Fibroblast of skin of scalp (primary cell): ENCODE results near the gene RBM28.
A peak's percentile ranks its signal among the peaks of the same experiment; 100 is the strongest.

Experiments used
- DNase-seq: peaks from one replicate; pipeline ENCODE4 v3.0.0-alpha.2; 2013

Gene RBM28

DNA sequence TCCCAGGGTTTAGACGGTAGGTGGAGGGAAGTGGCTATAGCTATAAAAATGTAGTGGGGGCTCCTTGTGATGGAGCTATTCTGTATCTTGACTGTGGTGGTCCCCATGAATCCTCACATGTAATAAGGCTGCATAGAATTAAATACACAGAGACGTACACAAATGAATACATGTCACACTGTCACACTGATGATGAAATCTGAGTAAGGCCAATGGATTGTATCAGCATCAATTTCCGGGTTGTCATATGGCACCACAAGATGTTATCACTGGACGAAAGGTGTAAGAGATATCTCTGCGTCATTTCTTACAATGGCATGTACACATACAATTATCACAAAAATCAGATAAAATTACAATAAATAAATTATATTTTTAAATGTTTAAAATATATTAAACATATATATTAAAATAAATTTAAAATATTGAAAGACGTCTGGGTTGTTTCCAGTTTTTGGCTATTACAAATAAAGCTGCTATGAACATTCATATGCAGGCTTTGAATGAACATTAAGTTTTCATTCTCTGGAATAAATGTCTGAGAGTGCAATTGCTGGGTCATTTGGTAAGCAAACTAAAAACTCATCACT, 64.5 kb downstream of the RBM28 start:
- DNase-seq = no peak

DNA sequence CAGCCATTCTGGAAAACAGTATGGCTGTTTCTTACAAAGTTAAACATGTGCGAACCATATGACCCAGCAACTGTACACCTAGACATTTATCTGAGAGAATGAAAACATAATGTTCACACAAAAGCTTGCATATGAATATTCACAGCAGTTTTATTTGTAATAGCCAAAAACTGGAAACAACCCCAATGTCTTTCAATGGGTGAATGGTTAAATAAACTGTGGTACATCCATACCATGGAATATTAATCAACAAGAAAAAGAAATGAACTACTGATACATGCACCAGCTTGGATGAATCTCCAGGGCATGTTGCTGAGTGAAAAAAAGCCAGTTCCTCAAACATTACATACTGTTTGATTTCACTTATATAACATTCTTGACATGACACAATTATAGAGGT, 65.3 kb downstream of the RBM28 start:
- DNase-seq = no peak

DNA sequence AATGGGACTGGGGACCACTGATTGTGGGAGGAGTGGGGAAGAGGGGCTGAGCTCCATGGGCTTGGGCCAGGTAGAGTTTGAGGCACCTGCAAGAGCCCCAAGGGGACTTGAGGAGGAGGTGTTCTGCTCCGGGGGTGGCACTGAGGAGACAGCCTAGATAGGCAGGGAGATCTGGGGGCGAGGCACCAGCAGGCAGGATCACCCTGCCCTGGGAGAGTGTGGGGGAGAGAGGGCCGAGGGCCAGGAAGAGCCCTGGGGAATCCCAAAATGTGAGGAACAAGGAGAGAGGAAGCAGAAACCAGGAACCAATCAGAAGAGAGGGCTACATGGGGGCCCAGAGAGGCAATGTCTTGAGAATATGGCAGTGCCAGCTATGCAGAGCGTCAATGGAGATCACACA, 68.0 kb downstream of the RBM28 start:
- DNase-seq = no peak

DNA sequence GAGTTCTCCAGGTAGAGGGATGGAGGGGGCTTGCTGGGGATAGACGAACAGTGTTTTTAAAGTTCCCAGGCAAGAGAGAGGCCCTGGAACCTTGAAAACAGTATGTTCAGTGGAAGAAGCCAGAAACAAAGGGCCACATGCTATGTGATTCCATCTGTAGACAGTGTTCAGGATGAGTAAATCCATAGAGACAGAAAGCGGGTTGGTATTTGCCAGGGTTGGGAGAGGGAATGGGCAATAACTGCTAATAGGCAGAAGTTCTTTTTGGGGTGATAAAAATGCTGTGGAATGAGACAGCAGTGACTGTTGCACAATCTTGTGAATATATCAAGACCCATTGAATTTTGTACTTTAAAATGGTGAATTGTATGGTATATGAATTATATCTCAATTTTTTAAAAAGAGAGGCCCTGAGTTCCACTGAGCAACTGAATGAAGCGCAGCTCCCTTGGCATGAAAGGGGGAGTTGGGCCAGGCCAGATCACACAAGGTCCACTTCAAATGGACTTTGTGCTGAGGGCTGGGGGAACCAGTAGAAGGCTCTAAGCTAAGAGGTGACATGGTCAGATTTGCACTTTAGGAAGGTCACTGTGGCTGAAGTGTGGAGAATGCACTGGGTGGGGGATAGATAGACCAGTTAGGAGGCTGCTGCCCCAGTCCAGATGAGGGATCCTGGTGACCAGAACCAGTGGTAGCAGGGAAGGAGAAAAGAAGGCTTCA, 68.7 kb downstream of the RBM28 start:
- DNase-seq = no peak

DNA sequence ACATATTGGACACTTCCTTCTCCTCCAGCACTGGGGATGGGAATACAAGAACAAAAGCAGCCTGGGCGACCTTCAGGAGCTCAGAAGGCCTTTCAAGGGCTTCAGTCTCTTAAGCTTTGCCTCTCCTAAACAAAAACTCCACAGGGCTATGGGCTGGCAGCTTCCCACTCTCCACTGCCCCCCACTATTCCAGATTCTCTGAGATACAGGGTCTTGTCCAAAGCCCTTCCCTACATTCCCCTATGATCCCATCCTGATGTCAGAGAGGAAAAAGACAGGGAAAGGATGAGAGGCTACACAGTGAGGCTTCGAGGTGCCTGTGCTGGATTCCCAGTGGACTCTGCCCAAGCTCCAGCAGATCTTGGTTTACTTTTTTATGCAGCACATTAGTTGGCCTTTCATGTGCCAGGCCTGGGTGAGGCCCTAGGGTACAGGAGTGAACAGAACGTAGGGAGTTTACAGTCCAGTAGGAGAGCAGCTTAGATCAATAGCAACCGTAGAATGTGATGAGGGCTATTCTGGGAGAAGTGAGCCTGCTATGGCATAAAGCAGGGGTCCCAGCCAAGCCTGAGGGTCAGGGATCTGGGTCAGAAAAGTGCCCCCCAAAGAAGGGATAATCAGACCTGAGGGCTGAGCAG, 69.3 kb downstream of the RBM28 start:
- DNase-seq = no peak

DNA sequence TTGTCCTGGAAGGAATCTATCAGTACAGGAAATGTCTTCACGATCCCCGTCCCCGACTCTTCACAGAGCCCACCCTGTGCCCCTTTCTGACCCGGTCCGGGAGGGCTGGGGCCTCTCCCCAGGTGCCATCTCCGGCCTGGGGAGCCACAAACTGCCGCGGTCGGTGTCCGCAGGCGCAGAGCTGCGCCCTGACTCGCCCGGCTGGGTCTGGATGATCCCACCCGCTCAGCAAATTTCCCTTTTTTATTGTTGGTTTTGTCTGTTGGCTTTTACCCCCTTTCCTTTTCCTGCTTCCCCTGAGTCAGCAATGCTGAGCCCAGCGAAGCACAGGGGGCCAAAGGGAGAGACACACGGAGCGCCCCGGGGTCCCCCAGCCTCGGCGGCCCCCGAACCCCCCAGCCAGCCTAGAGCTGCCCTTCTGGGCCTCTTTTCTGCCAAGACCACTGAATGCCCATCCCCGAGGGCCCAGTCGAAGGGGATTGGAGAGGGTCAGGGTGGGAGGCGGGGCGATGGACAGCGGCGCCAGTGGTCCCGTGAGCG, 71.7 kb downstream of the RBM28 start:
- no peak for DNase-seq

DNA sequence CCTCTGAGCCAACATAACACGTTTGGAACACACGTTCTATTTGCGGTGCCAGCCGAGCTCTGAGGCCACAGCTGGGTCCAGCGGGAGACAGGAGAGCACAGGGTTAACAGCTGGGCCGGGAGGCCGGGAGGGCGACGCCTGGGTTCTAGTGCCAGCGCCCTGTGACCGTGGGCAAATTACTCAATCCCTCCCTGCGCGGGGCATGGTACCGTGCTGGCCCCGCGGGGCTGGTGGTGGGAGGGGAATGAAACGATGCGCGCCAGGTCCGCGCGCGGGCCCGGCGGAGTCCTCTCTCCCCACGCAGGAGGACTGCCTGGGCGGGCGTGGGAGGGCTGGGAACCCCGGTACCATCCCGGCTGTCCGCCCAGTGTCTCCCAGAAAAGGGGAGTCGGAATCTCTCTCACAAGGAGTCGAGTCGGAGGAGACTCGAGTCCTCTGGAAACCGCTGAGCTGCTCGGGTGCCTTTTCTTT, 72.2 kb downstream of the RBM28 start:
- no peak for DNase-seq

DNA sequence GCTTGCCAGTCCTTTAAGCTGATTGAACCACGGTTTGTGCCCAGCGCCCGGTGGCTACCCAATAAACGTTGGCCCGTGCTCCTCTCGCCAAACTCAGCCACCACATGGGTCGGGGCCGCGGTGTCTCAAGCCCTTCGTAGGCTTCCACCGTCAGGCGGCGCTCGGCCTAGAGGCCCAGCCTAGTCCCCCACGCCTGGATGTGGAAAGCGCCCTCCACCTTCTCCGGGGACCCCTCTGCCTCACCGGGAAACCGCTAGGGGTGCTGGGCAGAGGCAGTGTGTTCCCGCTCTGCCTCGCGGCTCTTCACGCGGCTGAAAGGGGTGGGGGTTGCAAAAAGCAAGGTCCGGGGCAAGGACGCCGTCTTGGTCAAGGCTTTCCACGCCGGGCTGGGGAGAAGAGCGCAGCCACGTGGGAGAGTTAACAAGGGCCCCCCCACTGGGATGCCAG, 72.9 kb downstream of the RBM28 start:
- DNase-seq = peak; percentile 21

DNA sequence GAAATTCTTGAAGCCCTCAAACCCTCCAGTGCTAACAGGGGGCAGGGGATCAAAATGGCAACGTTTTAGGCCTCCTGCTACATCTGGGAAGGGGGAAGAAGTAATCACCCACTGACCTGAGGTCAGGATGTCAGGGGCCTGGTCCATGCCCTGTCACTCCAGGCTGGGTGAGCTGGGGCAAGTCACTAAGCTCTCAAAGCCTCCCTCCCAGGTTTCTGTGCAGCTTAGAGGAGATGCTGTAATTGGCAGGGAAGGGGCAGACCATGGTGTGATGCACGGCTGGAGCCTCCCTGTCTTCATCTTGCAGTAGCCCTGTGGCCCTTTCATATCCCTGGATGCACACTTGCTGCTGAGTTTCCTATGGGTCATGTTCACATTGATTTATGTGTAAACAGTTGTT, 75.5 kb downstream of the RBM28 start:
- no peak for DNase-seq

DNA sequence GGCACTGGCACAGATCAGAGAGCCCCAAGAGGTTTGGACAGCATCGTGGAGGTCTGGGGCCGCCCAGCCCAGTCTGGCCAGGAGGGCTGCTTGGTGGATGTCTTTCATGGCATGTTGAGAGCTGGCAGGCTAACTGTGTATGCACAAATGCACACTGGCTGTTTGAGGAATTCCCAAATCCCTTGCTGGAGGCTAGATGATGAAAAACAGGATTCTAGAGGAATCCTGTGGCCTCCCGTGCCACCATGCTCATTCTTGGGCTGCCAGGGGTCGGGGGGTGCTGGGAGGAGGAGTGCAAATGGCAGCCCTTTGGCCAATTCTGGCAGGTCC, 76.1 kb downstream of the RBM28 start:
- peak; percentile 93 for DNase-seq

DNA sequence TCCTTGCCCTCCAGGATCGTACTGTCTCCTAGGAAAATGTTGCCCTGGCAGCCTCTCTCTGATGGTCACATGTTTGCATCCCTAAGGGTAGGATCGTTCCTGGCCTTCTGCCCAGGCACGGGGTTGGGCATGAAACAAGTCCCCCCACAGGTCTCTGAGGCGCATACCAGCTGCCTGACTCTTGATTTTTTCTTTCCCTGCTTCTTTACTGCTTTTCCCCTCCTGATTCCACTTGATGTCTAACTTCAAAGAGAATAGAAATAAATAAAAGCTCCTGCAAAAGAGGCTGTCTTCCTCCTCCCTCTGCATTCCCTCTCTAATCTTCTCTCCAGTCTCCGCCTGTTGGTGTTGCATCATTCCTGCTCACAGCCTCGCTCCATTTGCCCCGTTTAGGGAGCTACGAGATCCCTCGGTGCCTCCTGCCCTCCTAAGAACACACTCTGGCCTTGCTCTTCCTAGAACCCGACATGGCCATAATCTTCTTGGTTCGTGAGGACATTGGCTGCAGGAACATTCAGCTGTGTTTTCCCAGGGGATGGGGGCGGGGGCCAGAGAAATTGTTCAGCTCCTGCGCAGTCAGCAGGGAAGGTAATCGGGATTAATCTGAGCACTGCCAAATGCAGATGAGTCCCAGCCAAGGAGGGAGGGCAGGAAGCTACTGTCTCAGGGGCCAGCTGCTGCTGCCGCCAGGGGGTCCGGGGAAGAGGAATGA, 76.7 kb downstream of the RBM28 start:
- DNase-seq = peak; percentile 91

DNA sequence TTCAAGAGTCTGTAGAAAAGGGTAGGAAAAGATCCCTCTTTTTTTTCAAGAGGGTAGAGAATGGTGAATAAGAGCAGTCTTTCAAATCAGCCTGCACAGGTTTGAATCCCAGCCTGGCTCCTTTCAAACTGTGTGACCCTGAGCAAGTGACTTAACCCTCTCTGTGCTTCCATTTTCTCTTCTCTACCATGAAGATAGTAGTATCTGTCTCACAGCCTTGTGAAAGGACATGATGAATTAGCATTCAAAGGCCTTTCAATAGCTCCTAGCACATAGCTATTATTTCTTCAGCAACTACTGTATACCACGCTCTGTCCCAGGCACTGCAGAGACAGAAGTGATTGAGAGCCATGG, 77.2 kb downstream of the RBM28 start:
- no peak for DNase-seq

DNA sequence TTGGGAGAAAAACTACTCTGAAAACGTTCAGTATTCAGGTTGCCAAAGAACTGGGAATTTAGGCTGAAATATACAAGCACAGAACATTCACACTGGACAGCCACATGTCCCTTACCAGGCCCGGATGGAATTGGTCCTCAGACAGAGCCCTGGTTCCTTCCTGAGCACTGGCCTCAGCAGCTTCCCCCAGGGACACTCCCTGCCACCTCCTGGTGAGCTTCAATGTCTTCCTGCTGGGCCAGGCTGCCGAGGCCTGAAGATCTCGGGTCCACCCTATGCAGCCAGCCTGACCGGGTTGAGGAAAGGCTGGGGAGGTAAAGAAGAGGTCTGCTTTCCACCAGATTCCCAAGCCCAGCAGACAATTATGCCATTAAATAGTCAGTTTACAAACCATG, 77.8 kb downstream of the RBM28 start:
- DNase-seq = no peak

DNA sequence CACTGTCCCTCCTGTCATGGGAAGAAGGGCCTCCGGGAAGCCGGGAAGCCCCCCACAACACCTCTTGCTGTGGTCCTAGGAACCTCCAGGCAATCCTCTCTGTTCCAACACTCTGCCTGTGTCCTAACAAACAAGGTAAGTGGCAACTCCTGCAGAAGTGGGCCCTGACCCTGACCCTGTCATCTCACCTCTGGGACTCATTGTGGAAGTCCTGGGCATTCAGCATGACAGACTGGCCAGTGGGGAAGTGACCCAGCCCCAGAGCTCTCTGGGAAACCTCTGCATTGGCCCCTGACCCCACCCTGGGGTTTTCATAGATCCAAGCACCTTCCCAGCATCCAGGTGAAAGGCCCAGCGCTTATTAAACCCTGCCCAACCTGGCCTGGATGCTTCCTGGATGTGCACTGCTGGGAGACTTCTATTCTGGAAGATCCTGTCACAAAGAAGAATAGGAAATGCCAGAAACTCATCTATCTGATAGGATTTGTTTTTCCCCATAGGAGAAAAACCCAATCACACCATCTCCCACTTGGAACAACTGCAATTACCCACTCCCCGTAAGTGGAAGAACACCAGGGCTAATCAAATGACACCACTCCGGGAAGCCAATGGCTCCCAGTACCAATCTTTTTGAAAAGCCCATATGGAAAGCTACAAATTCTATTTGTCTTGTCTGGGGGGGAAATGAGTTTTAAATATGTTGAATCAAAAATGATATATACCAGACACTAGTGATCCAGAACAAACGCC, 78.4 kb downstream of the RBM28 start:
- no peak for DNase-seq

DNA sequence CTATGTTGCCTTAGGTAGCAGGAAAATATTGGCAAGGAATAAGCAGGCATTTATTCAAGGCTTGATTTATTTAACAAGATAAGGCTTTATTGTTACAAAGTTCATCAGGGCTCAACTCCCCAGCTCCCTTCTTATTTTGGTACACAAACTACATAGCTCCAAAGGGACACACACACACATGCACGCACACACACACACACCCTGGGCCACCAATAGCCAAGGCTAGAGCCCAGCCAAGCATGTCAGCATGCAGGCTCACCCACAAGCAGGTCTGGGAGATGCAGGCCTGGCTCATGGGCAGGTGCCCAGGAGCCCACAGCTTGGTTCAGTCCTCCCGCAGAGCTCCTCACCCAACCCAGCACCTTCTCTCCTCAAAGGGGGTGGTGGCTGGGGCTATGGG, 79.2 kb downstream of the RBM28 start:
- no peak for DNase-seq

DNA sequence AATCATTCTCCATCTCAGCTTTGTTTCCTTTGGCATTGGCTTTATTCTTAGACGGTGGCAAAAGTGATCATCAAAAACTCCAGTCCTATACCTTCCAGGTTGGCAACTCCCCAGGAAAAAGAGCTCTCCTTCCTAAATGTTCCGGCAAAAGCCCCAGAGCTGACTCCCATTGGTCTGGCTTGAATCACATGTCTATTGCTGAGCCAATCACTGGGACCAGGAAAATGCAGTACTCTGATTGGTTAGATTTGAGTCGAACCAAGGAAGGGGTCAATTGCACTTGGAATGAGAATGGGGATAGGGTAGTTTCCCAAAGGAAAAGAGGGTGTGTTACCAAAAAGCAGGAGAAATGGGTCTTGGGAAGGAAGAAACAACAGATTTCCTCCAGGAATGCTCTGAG, 80.3 kb downstream of the RBM28 start:
- no peak for DNase-seq

DNA sequence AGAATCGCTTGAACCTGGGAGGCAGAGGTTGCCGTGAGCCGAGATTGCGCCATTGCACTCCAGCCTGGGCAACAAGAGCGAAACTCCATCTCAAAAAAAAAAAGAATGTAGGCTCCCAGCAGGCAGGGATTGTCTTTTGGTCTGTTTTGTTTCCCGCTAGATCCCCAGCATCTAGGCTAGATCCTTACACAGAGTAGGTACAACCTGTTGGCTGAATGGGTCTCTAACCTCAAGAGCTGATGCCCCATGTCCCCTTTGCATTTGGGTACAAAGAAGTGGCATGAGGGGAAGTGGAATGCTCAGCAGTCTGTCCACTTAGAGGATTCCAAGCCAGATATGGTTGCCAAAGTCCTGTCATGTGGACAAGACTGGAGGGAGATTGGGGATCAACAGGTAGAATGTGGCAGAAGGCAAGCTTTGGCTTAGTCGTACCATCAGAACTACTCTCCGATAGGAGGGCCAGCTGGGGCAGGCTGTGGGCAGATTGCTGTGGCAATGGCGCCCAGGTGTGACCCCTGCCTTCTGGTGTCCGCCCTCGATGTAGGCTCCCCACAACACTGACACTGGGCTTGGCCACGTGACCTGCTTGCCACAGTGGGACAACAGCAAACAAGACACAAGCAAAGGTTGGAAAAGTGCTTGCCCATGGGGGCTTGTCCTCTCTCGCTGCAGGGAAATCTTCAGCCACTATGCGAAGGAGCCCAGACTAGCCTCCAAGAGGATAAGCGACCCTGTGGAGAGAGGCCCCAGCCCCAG, 81.3 kb downstream of the RBM28 start:
- DNase-seq = no peak

DNA sequence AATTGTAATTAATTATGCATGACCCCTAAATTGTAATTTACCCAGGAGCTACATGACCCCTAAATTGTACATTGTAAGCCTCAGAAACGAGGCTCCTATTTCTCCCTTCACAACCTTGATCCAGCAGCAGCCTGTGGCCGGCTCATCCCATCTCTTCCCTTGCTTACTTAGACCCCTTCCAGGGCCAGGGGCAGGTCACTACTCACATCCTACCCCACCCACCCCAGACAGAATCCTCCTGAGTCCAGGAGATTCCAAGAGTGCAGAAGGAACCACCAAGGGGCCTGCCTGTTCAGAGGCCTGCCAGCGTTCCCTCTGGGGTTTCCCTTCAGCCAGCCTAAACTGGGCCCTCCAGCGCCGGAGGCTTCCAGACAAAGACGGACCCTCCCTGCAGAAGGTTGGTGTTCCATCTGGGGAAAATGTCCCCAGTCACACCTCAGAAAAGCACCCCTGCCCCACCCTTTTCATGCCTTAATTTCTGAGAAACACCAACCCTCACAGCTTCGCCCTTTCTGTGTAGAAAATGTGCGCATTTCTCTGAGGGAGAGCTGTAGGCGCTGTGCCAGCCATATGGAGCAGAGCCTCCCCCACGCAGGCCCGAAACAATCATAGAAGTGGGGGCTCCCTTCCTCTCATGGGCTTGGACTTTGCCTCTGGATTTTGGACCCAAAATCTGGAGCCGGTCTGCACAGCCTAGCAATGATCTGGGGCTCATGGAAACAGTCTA, 83.5 kb downstream of the RBM28 start:
- DNase-seq = no peak

DNA sequence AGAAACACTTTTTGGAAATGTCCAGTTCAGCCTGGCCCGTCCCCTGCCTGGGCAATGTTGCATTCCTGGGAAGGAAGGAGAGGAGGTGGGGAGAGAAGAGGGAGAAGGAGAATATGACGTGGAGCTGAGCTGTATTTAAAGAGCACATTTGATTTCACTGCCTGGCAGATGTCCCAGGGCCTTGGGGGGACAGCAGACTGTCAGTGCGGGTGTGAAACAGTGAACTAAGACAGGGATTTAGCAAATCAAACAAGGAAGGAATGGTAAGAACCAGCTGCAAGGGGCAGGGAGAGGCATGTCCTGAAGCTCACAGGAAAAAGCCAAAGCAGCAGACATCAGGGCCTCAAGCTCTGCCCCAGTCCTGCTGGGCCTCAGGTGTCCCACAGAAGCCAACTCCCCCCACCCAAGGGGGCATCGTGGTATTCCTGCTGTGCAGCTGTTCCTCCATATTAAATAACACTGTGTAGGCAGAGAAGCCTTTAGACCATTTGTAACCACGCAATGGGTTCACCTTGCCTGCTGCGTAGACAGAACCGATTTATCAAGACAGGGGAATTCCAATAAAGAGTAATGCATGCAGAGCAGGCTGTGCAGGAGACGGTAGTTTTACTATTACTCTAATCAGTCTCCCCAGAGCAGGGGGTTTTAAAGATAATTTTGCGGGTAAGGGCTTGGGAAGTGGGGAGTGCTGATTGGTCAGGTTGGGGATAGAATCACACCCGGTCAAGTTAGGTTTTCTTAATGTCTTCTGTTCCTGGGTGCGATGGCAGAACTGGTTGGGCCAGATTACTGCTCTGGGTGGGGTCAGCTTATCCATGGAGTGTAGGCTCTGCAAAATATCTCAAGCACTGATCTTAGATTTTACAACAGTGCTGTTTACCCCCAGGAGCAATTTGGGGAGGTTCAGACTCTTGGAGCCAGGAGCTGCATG, 84.3 kb downstream of the RBM28 start:
- peak; percentile 49 for DNase-seq

DNA sequence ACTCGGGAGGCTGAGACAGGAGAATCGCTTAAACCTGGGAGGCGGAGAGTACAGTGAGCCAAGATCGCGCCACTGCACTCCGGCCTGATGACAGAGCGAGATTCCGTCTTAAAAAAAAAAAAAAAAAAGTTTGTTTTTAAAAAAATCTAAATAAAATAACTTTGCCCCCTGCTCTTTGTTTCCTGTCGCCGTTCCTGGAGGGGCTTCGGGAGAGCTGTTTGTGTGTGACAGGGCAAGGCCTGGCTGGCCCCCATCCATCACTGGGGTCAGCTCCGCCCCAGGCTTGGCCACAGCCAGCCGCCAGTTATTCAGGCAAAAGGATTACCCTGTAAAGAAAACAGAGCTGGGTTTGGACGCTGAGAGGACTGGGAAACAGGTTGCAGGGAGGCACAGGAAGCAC, 86.2 kb downstream of the RBM28 start:
- DNase-seq = no peak
